ENCODE data around the gene MAD1L1. TPM values are rescaled to one million over a fixed set of nuclear protein-coding genes. Genes with fewer than 3 reads are reported as not detected.
A peak's percentile ranks its signal among the peaks of the same experiment; 100 is the strongest.
"Not testable (repeated sequence)": the region's sequence is repeated elsewhere in the genome, so short reads cannot be mapped to it uniquely, and the experiment has no call there.

MAD1L1 gene
- total RNA-seq, 2 donors from 2014 or later, result 39.5 to 79.4 TPM

GRCh38 chr7:2063563-2064260, 169.0 kb downstream of the MAD1L1 start:
- ATAC-seq, result no peak
- peaks cover 7% of the 10 kb centered on the region for H3K9me3 Mint-ChIP-seq
- H3K27me3 Mint-ChIP-seq, result no peaks in the 10 kb centered on the region
- H3K4me1 Mint-ChIP-seq (ENCODE audit: low read depth in 2 of 2), result peaks cover 0 to 11% of the 10 kb centered on the region in 2 donors
- no peak overlapping the region for H3K4me3 Mint-ChIP-seq
- DNase-seq (ENCODE audit: low spot score), result no peak
- H3K36me3 Mint-ChIP-seq, result peaks cover 7% of the 10 kb centered on the region
- H3K27ac Mint-ChIP-seq, result peak overlapping the region in 1 of 2 donors; percentile 23

- DNase-seq (ENCODE audit: low spot score) (no peak), ATAC-seq (no peak)
- peaks cover 0 to 10% of the 10 kb centered on the region in 2 donors for H3K4me1 Mint-ChIP-seq (ENCODE audit: low read depth in 2 of 2)
- H3K4me3 Mint-ChIP-seq, result no peak overlapping the region
- peaks cover 0 to 2% of the 10 kb centered on the region in 2 donors for H3K27me3 Mint-ChIP-seq
- H3K36me3 Mint-ChIP-seq, result peaks cover 7% of the 10 kb centered on the region
- no peak overlapping the region for H3K27ac Mint-ChIP-seq
- peaks cover 7% of the 10 kb centered on the region for H3K9me3 Mint-ChIP-seq
Observed at GRCh38 chr7:2062648-2063047, 170.1 kb downstream of the MAD1L1 start.

GRCh38 chr7:2060701-2061100, 172.0 kb downstream of the MAD1L1 start:
- Mint-ChIP-seq H3K9me3 (peaks cover 7% of the 10 kb centered on the region), H3K27me3 (peaks cover 0 to 8% of the 10 kb centered on the region in 2 donors), H3K36me3 (peaks cover 7% of the 10 kb centered on the region), H3K27ac (no peak overlapping the region), H3K4me1 (ENCODE audit: low read depth in 2 of 2) (peaks cover 0 to 12% of the 10 kb centered on the region in 2 donors), H3K4me3 (no peak overlapping the region)
- ATAC-seq, result no peak
- DNase-seq (ENCODE audit: low spot score), result no peak

GRCh38 chr7:2059964-2060700, 172.6 kb downstream of the MAD1L1 start:
- H3K27ac Mint-ChIP-seq, result no peak overlapping the region

GRCh38 chr7:2058246-2058645, 174.5 kb downstream of the MAD1L1 start:
- H3K9me3 Mint-ChIP-seq; DNase-seq (ENCODE audit: low spot score); H3K36me3 Mint-ChIP-seq; H3K4me3 Mint-ChIP-seq; H3K27ac Mint-ChIP-seq; H3K4me1 Mint-ChIP-seq (ENCODE audit: low read depth in 2 of 2); ATAC-seq: not testable (repeated sequence)
- peaks cover 0 to 13% of the 10 kb centered on the region in 2 donors for H3K27me3 Mint-ChIP-seq

More at GRCh38 chr7:2059964-2060700, 172.6 kb downstream of the MAD1L1 start:
- peaks cover 7% of the 10 kb centered on the region for H3K9me3 Mint-ChIP-seq
- DNase-seq (ENCODE audit: low spot score), result no peak
- no peak overlapping the region for H3K4me3 Mint-ChIP-seq
- peaks cover 7% of the 10 kb centered on the region for H3K36me3 Mint-ChIP-seq
- peaks cover 0 to 8% of the 10 kb centered on the region in 2 donors for H3K27me3 Mint-ChIP-seq
- peaks cover 0 to 12% of the 10 kb centered on the region in 2 donors for H3K4me1 Mint-ChIP-seq (ENCODE audit: low read depth in 2 of 2)
- ATAC-seq, result no peak

GRCh38 chr7:2055956-2056355, 176.8 kb downstream of the MAD1L1 start:
- Mint-ChIP-seq H3K4me3 (no peak overlapping the region), H3K27me3 (peaks cover 0 to 15% of the 10 kb centered on the region in 2 donors), H3K36me3 (peaks cover 7% of the 10 kb centered on the region), H3K9me3 (peaks cover 7% of the 10 kb centered on the region), H3K4me1 (ENCODE audit: low read depth in 2 of 2) (peaks cover 2 to 6% of the 10 kb centered on the region in 2 donors), H3K27ac (no peak overlapping the region)
- no peak for DNase-seq (ENCODE audit: low spot score)
- no peak for ATAC-seq

GRCh38 chr7:2054927-2055326, 177.8 kb downstream of the MAD1L1 start:
- Mint-ChIP-seq H3K27ac (no peak overlapping the region), H3K36me3 (peaks cover 3% of the 10 kb centered on the region), H3K4me1 (ENCODE audit: low read depth in 2 of 2) (peaks cover 6 to 15% of the 10 kb centered on the region in 2 donors), H3K9me3 (peaks cover 2% of the 10 kb centered on the region), H3K27me3 (peaks cover 0 to 15% of the 10 kb centered on the region in 2 donors), H3K4me3 (no peak overlapping the region)
- ATAC-seq, result no peak
- no peak for DNase-seq (ENCODE audit: low spot score)

GRCh38 chr7:2053395-2053794, 179.3 kb downstream of the MAD1L1 start:
- H3K27me3 Mint-ChIP-seq, result peaks cover 0 to 17% of the 10 kb centered on the region in 2 donors
- no peak overlapping the region for H3K27ac Mint-ChIP-seq
- peaks cover 11 to 20% of the 10 kb centered on the region in 2 donors for H3K4me1 Mint-ChIP-seq (ENCODE audit: low read depth in 2 of 2)
- DNase-seq (ENCODE audit: low spot score), result no peak
- H3K4me3 Mint-ChIP-seq, result no peak overlapping the region
- no peak for ATAC-seq
- H3K36me3 Mint-ChIP-seq, result no peaks in the 10 kb centered on the region
- no peaks in the 10 kb centered on the region for H3K9me3 Mint-ChIP-seq

- H3K4me1 Mint-ChIP-seq (ENCODE audit: low read depth in 2 of 2), result peaks cover 16 to 23% of the 10 kb centered on the region in 2 donors
- H3K36me3 Mint-ChIP-seq, result no peaks in the 10 kb centered on the region
- no peak for DNase-seq (ENCODE audit: low spot score)
Observed at GRCh38 chr7:2052657-2053048, 180.1 kb downstream of the MAD1L1 start.

GRCh38 chr7:2051707-2052656, 180.8 kb downstream of the MAD1L1 start:
- Mint-ChIP-seq H3K4me1 (ENCODE audit: low read depth in 2 of 2) (peaks cover 19 to 25% of the 10 kb centered on the region in 2 donors), H3K27ac (no peak overlapping the region)

More at GRCh38 chr7:2052657-2053048, 180.1 kb downstream of the MAD1L1 start:
- no peak overlapping the region for H3K4me3 Mint-ChIP-seq
- peaks cover 0 to 20% of the 10 kb centered on the region in 2 donors for H3K27me3 Mint-ChIP-seq
- no peaks in the 10 kb centered on the region for H3K9me3 Mint-ChIP-seq
- no peak overlapping the region for H3K27ac Mint-ChIP-seq
- ATAC-seq, result no peak

GRCh38 chr7:2050511-2050866, 182.3 kb downstream of the MAD1L1 start:
- H3K4me3 Mint-ChIP-seq, result no peak overlapping the region
- H3K27me3 Mint-ChIP-seq, result peaks cover 0 to 17% of the 10 kb centered on the region in 2 donors
- no peak overlapping the region for H3K27ac Mint-ChIP-seq
- peaks cover 19 to 25% of the 10 kb centered on the region in 2 donors for H3K4me1 Mint-ChIP-seq (ENCODE audit: low read depth in 2 of 2)
- ATAC-seq, result no peak
- no peaks in the 10 kb centered on the region for H3K36me3 Mint-ChIP-seq
- H3K9me3 Mint-ChIP-seq, result no peaks in the 10 kb centered on the region
- DNase-seq (ENCODE audit: low spot score), result no peak

More at GRCh38 chr7:2051707-2052656, 180.8 kb downstream of the MAD1L1 start:
- Mint-ChIP-seq H3K9me3 (no peaks in the 10 kb centered on the region), H3K27me3 (peaks cover 0 to 21% of the 10 kb centered on the region in 2 donors), H3K36me3 (no peaks in the 10 kb centered on the region), H3K4me3 (no peak overlapping the region)
- ATAC-seq, result no peak
- DNase-seq (ENCODE audit: low spot score), result no peak

GRCh38 chr7:2049782-2050510, 182.8 kb downstream of the MAD1L1 start:
- Mint-ChIP-seq H3K27ac (no peak overlapping the region), H3K9me3 (no peaks in the 10 kb centered on the region), H3K4me1 (ENCODE audit: low read depth in 2 of 2) (peaks cover 19 to 25% of the 10 kb centered on the region in 2 donors), H3K4me3 (no peak overlapping the region), H3K27me3 (peaks cover 0 to 16% of the 10 kb centered on the region in 2 donors), H3K36me3 (no peaks in the 10 kb centered on the region)
- peak; percentile 72 to 85 for ATAC-seq
- DNase-seq (ENCODE audit: low spot score), result no peak
